ENCODE data around the gene ATRNL1.

DNA sequence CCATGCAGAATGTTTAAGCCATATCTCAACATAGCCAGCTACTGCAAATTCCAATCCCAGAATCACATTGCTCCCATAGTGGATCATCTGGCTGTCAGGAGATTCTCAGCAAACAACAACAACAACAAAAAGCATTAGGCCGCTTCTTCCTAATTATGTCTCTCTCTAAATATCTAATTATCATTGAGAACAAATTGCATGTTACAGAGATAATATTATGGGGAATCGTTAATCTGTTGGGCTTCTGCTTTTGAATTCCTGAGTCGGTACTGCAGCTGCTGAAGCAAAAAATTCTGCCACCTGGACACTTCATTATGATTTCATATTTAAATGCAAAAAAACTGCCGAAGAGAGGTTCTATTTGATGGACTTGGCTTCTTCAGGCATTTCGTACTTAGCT, 791.2 kb downstream of the ATRNL1 start:
- TF ChIP-seq, protein P1, sequence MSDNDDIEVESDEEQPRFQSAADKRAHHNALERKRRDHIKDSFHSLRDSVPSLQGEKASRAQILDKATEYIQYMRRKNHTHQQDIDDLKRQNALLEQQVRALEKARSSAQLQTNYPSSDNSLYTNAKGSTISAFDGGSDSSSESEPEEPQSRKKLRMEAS (CRISPR knock-in tag; IDR thresholded peaks at IDR 0.05): no peak
- TF ChIP-seq CBFB (CRISPR knock-in tag; IDR thresholded peaks at IDR 0.05; ENCODE audit: low read depth) (no peak), ETV6 (CRISPR knock-in tag; IDR thresholded peaks at IDR 0.05) (no peak)
- TF ChIP-seq, protein P2, sequence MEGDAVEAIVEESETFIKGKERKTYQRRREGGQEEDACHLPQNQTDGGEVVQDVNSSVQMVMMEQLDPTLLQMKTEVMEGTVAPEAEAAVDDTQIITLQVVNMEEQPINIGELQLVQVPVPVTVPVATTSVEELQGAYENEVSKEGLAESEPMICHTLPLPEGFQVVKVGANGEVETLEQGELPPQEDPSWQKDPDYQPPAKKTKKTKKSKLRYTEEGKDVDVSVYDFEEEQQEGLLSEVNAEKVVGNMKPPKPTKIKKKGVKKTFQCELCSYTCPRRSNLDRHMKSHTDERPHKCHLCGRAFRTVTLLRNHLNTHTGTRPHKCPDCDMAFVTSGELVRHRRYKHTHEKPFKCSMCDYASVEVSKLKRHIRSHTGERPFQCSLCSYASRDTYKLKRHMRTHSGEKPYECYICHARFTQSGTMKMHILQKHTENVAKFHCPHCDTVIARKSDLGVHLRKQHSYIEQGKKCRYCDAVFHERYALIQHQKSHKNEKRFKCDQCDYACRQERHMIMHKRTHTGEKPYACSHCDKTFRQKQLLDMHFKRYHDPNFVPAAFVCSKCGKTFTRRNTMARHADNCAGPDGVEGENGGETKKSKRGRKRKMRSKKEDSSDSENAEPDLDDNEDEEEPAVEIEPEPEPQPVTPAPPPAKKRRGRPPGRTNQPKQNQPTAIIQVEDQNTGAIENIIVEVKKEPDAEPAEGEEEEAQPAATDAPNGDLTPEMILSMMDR (IDR thresholded peaks at IDR 0.05): no peak
